K562 (cell line): ENCODE data around the gene KDM4C. TPM values are rescaled to one million over a fixed set of nuclear protein-coding genes. Genes with fewer than 3 reads are reported as not detected.

Source experiments
- ARNT ChIP-seq, 2 experiments: fragments of 450-650 bp; IDR thresholded peaks; 2 replicates each; pipeline ENCODE4 v1.6.1; 2016; ENCODE audit warnings: mild to moderate bottlenecking in 1 of 2
- C11orf30 ChIP-seq: fragments of 450-650 bp; IDR thresholded peaks from 2 replicates; pipeline ENCODE4 v1.6.1; 2016; ENCODE audit warnings: low read depth, mild to moderate bottlenecking
- CBFA2T2 ChIP-seq: fragments of 450-650 bp; conservative IDR thresholded peaks from 2 replicates; pipeline ENCODE4 v1.6.1; 2017; ENCODE audit warnings: mild to moderate bottlenecking
- CBFA2T3 ChIP-seq: fragments of 450-650 bp; IDR thresholded peaks from 2 replicates; pipeline ENCODE4 v1.6.1; 2017
- CREB3L1 ChIP-seq: fragments of 450-650 bp; IDR thresholded peaks from 2 replicates; pipeline ENCODE4 v1.6.1; 2014; ENCODE audit warnings: low read depth, mild to moderate bottlenecking, moderate library complexity, borderline replicate concordance
- EP300 ChIP-seq: IDR thresholded peaks from 2 replicates; pipeline ENCODE4 v1.6.1; 2012; ENCODE audit warnings: low read length, improper control_type of control experiment
- KAT2B ChIP-seq: IDR thresholded peaks from one replicate; pipeline ENCODE4 v1.6.1; 2012; ENCODE audit warnings: low read depth, mild to moderate bottlenecking, control low read depth, inconsistent platforms, low read length, moderate library complexity
- KDM1A ChIP-seq, 2 experiments: fragments of 450-650 bp; IDR thresholded peaks; 2 replicates each; pipeline ENCODE4 v1.6.1; 2016; ENCODE audit warnings: mild to moderate bottlenecking in 2 of 2
- LEF1 ChIP-seq: fragments of 450-650 bp; IDR thresholded peaks from 2 replicates; pipeline ENCODE4 v1.6.1; 2016; ENCODE audit warnings: mild to moderate bottlenecking
- MTA1 ChIP-seq: fragments of 450-650 bp; IDR thresholded peaks from 2 replicates; pipeline ENCODE4 v1.6.1; 2017; ENCODE audit warnings: borderline replicate concordance
- MTA2 ChIP-seq: fragments of 450-650 bp; IDR thresholded peaks from 2 replicates; pipeline ENCODE4 v1.6.1; 2016; ENCODE audit warnings: low read depth
- NBN ChIP-seq: fragments of 450-650 bp; IDR thresholded peaks from 2 replicates; pipeline ENCODE4 v1.6.1; 2016; ENCODE audit warnings: low read depth, mild to moderate bottlenecking
- NCOA2 ChIP-seq, 2 experiments: fragments of 450-650 bp; IDR thresholded peaks; 2 replicates each; pipeline ENCODE4 v1.6.1; 2018; ENCODE audit warnings: mild to moderate bottlenecking in 2 of 2, moderate library complexity in 1 of 2; ENCODE audit not compliant: partially characterized antibody in 2 of 2
- NCOA6 ChIP-seq: fragments of 450-650 bp; IDR thresholded peaks from 2 replicates; pipeline ENCODE4 v1.6.1; 2017; ENCODE audit warnings: mild to moderate bottlenecking
- NFIC ChIP-seq: fragments of 450-650 bp; IDR thresholded peaks from 2 replicates; pipeline ENCODE4 v1.6.1; 2017; ENCODE audit warnings: mild to moderate bottlenecking, inconsistent platforms
- NFRKB ChIP-seq: fragments of 450-650 bp; IDR thresholded peaks from 2 replicates; pipeline ENCODE4 v1.6.1; 2016; ENCODE audit warnings: low read depth
- PHF21A ChIP-seq: fragments of 450-650 bp; IDR thresholded peaks from 2 replicates; pipeline ENCODE4 v1.6.1; 2017; ENCODE audit warnings: low read depth, borderline replicate concordance
- POLR2AphosphoS5 ChIP-seq: IDR thresholded peaks from 2 replicates; pipeline ENCODE4 v1.6.1; 2011; ENCODE audit warnings: mild to moderate bottlenecking, low read depth, low read length, moderate library complexity; ENCODE audit not compliant: control insufficient read depth, insufficient read depth
- SOX6 ChIP-seq: fragments of 450-650 bp; IDR thresholded peaks from 2 replicates; pipeline ENCODE4 v1.6.1; 2014; ENCODE audit warnings: mild to moderate bottlenecking
- TAL1 ChIP-seq: fragments of 450-650 bp; IDR thresholded peaks from 2 replicates; pipeline ENCODE4 v1.6.1; 2016; ENCODE audit warnings: mild to moderate bottlenecking
- TCF3 ChIP-seq: sonication (generic); formaldehyde crosslinking; IDR thresholded peaks from 2 replicates; pipeline ENCODE4 v1.4.0; 2020; ENCODE audit warnings: mild to moderate bottlenecking, missing genetic modification reagents
- TRIM24 ChIP-seq, 2 experiments: fragments of 450-650 bp; IDR thresholded peaks; 2 replicates each; pipeline ENCODE4 v1.6.1; 2016
- TSHZ1 ChIP-seq: fragments of 250-450 bp; sonication (Bioruptor Pico); IDR thresholded peaks from 2 replicates; pipeline ENCODE4 v1.4.0; 2020; ENCODE audit warnings: mild to moderate bottlenecking, moderate library complexity
- ZNF224 ChIP-seq: sonication (generic); formaldehyde crosslinking; IDR thresholded peaks from 2 replicates; pipeline ENCODE4 v1.8.0; 2022; ENCODE audit warnings: mild to moderate bottlenecking, missing genetic modification reagents
- ZNF717 ChIP-seq: fragments of 250-450 bp; sonication (Bioruptor Pico); IDR thresholded peaks from 2 replicates; pipeline ENCODE4 v1.5.0; 2021
- polyA plus RNA-seq, 8 experiments: library from polyadenylated mRNA; depleted of rRNA in 4 of 8; stranded (reverse) in 5 of 8; unstranded in 3 of 8; fragments of >200 nt; fragmentation: Nextera tagmentation in 2 of 8; fragmentation: Illumina TruSeq in 1 of 8; extraction: Ambion mirVana in 2 of 8; extraction: Trizol in 1 of 8; gene quantifications; 2 replicates each; pipeline versions ENCODE4 v1.2.1 to v1.2.3, GENCODE V29; 2011 to 2014; ENCODE audit warnings: inconsistent platforms in 1 of 8, missing spikeins in 1 of 8
- total RNA-seq, 7 experiments: library from RNA; depleted of rRNA in 6 of 7; stranded (reverse); fragments of >200 nt in 6 of 7; fragmentation: Illumina TruSeq in 2 of 7; extraction: Trizol in 2 of 7; gene quantifications; 2 replicates each; pipeline versions ENCODE4 v1.2.1 to v1.2.3, GENCODE V29; 2011 to 2021; ENCODE audit warnings: low replicate concordance in 1 of 7
- TF ChIP-seq, protein P1 (sequence below), 2 experiments: fragments of 450-650 bp; conservative IDR thresholded peaks; 2 replicates each; pipeline ENCODE4 v1.6.1; 2017; ENCODE audit warnings: mild to moderate bottlenecking in 2 of 2, moderate library complexity in 2 of 2
- TF ChIP-seq, protein P2 (sequence below): sonication (generic); formaldehyde crosslinking; IDR thresholded peaks from 2 replicates; pipeline ENCODE4 v1.9.0; 2022; ENCODE audit warnings: mild to moderate bottlenecking, missing genetic modification reagents

KDM4C gene
- total and polyA plus RNA-seq, 9 of the 15 experiments (the other 6 are each of a cell fraction or from before 2014, with no cell fraction given): 5.4 to 17.0 (median 12.6) TPM

DNA sequence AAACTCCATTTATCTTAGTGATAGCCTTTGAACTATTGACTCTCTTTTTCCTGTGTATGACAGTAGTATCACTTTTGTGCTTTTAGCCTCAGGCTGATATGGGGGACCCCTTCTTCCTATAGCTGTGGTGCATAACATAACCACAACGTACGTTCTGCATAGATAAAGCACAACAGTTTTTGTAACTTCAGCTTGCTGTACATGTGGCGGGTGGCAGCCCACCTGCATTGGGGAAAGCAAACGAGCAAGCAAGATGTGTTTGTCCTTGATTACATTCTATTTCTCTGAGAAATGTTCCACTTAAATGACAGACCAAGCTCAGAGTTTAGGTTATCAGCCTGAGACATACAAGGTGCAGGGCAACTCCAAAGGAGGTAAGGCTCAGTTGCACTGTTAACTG is 309.4 kb downstream of the KDM4C start (continued):
- TF ChIP-seq C11orf30 (peak; percentile 16; the same call in 1 of the 2 replicates), EP300 (peak; percentile 66; the same call in 1 of the 2 replicates), CBFA2T3 (peak; percentile 98), PHF21A (no peak), KDM1A (IDR thresholded peaks at IDR 0.05) (peak; percentile 84 to 85), ARNT (IDR thresholded peaks at IDR 0.05) (peak in 1 of 2 experiments; percentile 71; a peak in 1 of 4 replicates), TSHZ1 (no peak), NCOA6 (no peak), ZNF224 (CRISPR knock-in tag) (no peak), NCOA2 (IDR thresholded peaks at IDR 0.05; ENCODE audit: partially characterized antibody in 2 of 2) (peak; percentile 14 to 17), CREB3L1 (peak; percentile 50; the same call in 1 of the 2 replicates), CBFA2T2 (peak; percentile 96), SOX6 (peak; percentile 85), NFIC (peak; percentile 86), TCF3 (peak; percentile 97), TAL1 (peak; percentile 91), TRIM24 (IDR thresholded peaks at IDR 0.05) (peak; percentile 86 to 92), ZNF717 (no peak), LEF1 (peak; percentile 47; the same call in 1 of the 2 replicates), POLR2AphosphoS5 (peak; percentile 87), NFRKB (no peak), NBN (0 out of 2 replicates have a peak, but pooled peaks have one; percentile 58), MTA2 (peak; percentile 85), MTA1 (0 out of 2 replicates have a peak, but pooled peaks have one; percentile 19), KAT2B (no peak)
- TF ChIP-seq, protein P1, sequence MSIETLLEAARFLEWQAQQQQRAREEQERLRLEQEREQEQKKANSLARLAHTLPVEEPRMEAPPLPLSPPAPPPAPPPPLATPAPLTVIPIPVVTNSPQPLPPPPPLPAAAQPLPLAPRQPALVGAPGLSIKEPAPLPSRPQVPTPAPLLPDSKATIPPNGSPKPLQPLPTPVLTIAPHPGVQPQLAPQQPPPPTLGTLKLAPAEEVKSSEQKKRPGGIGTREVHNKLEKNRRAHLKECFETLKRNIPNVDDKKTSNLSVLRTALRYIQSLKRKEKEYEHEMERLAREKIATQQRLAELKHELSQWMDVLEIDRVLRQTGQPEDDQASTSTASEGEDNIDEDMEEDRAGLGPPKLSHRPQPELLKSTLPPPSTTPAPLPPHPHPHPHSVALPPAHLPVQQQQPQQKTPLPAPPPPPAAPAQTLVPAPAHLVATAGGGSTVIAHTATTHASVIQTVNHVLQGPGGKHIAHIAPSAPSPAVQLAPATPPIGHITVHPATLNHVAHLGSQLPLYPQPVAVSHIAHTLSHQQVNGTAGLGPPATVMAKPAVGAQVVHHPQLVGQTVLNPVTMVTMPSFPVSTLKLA (conservative IDR thresholded peaks at IDR 0.05): peak in 1 of 2 experiments; percentile 59; a peak in 3 of 4 replicates
- TF ChIP-seq, protein P2, sequence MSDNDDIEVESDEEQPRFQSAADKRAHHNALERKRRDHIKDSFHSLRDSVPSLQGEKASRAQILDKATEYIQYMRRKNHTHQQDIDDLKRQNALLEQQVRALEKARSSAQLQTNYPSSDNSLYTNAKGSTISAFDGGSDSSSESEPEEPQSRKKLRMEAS (CRISPR knock-in tag): peak; percentile 65
